K562 (cell line): Measurements from ENCODE around the gene ARPC1A. TPM values are rescaled to one million over a fixed set of nuclear protein-coding genes. Genes with fewer than 3 reads are reported as not detected.

Experiments
- CREB3 ChIP-seq: fragments of 450-650 bp; conservative IDR thresholded peaks from 2 replicates; pipeline ENCODE4 v1.6.1; 2016; ENCODE audit warnings: missing genetic modification characterization, low read depth, mild to moderate bottlenecking, missing compliant biosample characterization, moderate library complexity
- EHMT2 ChIP-seq: fragments of 450-650 bp; IDR thresholded peaks from 2 replicates; pipeline ENCODE4 v1.6.1; 2018; ENCODE audit warnings: antibody characterized with exemption
- FOSL1 ChIP-seq: fragments of 200-800 bp; sonication (Bioruptor generic); conservative IDR thresholded peaks from 2 replicates; pipeline ENCODE4 v1.6.1; 2016; ENCODE audit warnings: missing genetic modification characterization, missing compliant biosample characterization
- FOXP1 ChIP-seq: sonication (generic); formaldehyde crosslinking; IDR thresholded peaks from 2 replicates; pipeline ENCODE4 v1.8.0; 2022; ENCODE audit warnings: mild to moderate bottlenecking, missing genetic modification reagents
- GATA2 ChIP-seq: sonication (generic); formaldehyde crosslinking; IDR thresholded peaks from 2 replicates; pipeline ENCODE4 v1.4.0; 2020; ENCODE audit warnings: mild to moderate bottlenecking, missing genetic modification reagents
- JUND ChIP-seq, 2 experiments: IDR thresholded peaks; 2 replicates in 1 of 2; 3 replicates in 1 of 2; pipeline ENCODE4 v1.6.1; 2011; ENCODE audit warnings: borderline replicate concordance in 2 of 2, low read depth in 2 of 2, low read length in 2 of 2, improper control_type of control experiment in 1 of 2, missing biosample characterization in 1 of 2, missing genetic modification characterization in 1 of 2, missing genetic modification reagents in 1 of 2
- MAFG ChIP-seq: fragments of 450-650 bp; conservative IDR thresholded peaks from 2 replicates; pipeline ENCODE4 v1.6.1; 2016; ENCODE audit warnings: missing genetic modification characterization, missing compliant biosample characterization
- MTA3 ChIP-seq: fragments of 450-650 bp; formaldehyde crosslinking; IDR thresholded peaks from 2 replicates; pipeline ENCODE4 v1.6.1; 2017; ENCODE audit warnings: mild to moderate bottlenecking, borderline replicate concordance
- PBX2 ChIP-seq, 2 experiments: IDR thresholded peaks in 1 of 2; conservative IDR thresholded peaks in 1 of 2; 2 replicates each; pipeline ENCODE4 v1.6.1; 2016; ENCODE audit warnings: low read depth in 2 of 2, mild to moderate bottlenecking in 1 of 2, missing compliant biosample characterization in 1 of 2, missing genetic modification characterization in 1 of 2, moderate library complexity in 1 of 2
- RBM17 ChIP-seq: fragments of 200-400 bp; formaldehyde crosslinking; IDR thresholded peaks from 2 replicates; pipeline ENCODE4 v1.6.1; 2017; ENCODE audit warnings: low read depth, mild to moderate bottlenecking, low read length, borderline replicate concordance
- SMARCA4 ChIP-seq: fragments of 450-650 bp; IDR thresholded peaks from 2 replicates; pipeline ENCODE4 v1.6.1; 2016
- TAL1 ChIP-seq: fragments of 450-650 bp; IDR thresholded peaks from 2 replicates; pipeline ENCODE4 v1.6.1; 2016; ENCODE audit warnings: mild to moderate bottlenecking
- TCF3 ChIP-seq: sonication (generic); formaldehyde crosslinking; IDR thresholded peaks from 2 replicates; pipeline ENCODE4 v1.4.0; 2020; ENCODE audit warnings: mild to moderate bottlenecking, missing genetic modification reagents
- ZFP30 ChIP-seq: fragments of 250-450 bp; sonication (Bioruptor Pico); IDR thresholded peaks from 2 replicates; pipeline ENCODE4 v1.8.0; 2022; ENCODE audit warnings: moderate library complexity, mild to moderate bottlenecking, inconsistent platforms, borderline replicate concordance
- ZNF121 ChIP-seq: sonication (generic); formaldehyde crosslinking; conservative IDR thresholded peaks from 2 replicates; pipeline ENCODE4 v1.8.0; 2022; ENCODE audit warnings: missing genetic modification reagents
- ZNF766 ChIP-seq: fragments of 200-800 bp; sonication (Bioruptor generic); conservative IDR thresholded peaks from 2 replicates; pipeline ENCODE4 v1.6.1; 2016; ENCODE audit warnings: missing genetic modification characterization, missing compliant biosample characterization
- polyA plus RNA-seq, 8 experiments: library from polyadenylated mRNA; depleted of rRNA in 4 of 8; stranded (reverse) in 5 of 8; unstranded in 3 of 8; fragments of >200 nt; fragmentation: Nextera tagmentation in 2 of 8; fragmentation: Illumina TruSeq in 1 of 8; extraction: Ambion mirVana in 2 of 8; extraction: Trizol in 1 of 8; gene quantifications; 2 replicates each; pipeline versions ENCODE4 v1.2.1 to v1.2.3, GENCODE V29; 2011 to 2014; ENCODE audit warnings: inconsistent platforms in 1 of 8, missing spikeins in 1 of 8
- total RNA-seq, 7 experiments: library from RNA; depleted of rRNA in 6 of 7; stranded (reverse); fragments of >200 nt in 6 of 7; fragmentation: Illumina TruSeq in 2 of 7; extraction: Trizol in 2 of 7; gene quantifications; 2 replicates each; pipeline versions ENCODE4 v1.2.1 to v1.2.3, GENCODE V29; 2011 to 2021; ENCODE audit warnings: low replicate concordance in 1 of 7
- TF ChIP-seq, protein P1 (sequence below): fragments of 250-450 bp; sonication (Bioruptor Pico); IDR thresholded peaks from 2 replicates; pipeline ENCODE4 v1.5.0; 2021
- TF ChIP-seq, protein P2 (sequence below): fragments of 250-450 bp; sonication (Bioruptor Pico); IDR thresholded peaks from 2 replicates; pipeline ENCODE4 v1.8.0; 2022; ENCODE audit warnings: inconsistent platforms
- TF ChIP-seq, protein P3 (sequence below): fragments of 250-450 bp; sonication (Bioruptor Pico); IDR thresholded peaks from 2 replicates; pipeline ENCODE4 v1.8.0; 2021; ENCODE audit warnings: mild to moderate bottlenecking, moderate library complexity

ARPC1A gene
- total and polyA plus RNA-seq, 9 of the 15 experiments (the other 6 are each of a cell fraction or from before 2014, with no cell fraction given), result 39.5 to 151 (median 86.1) TPM

DNA sequence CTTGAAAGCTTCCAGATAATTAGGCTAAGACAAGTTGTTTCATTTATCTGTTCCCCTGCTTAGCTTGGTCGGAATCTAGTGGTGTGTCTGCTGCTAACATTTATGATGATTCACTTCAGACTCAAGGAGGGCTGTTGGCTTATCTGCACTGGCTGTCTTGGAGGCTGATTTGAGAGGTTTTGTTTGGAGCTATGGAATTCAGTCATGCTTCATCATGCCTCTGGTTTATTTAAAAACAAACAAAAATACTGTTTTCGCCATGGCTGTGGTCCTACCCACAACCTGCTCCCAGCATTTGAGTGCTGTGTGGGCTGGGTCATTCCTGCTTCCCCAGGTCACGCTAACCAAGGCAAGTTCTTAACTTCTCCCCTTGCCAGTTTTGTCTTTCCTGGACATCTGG is 37.1 kb downstream of the ARPC1A start (continued):
- TF ChIP-seq ZNF121 (CRISPR knock-in tag) (no peak), PBX2 (CRISPR knock-in tag; IDR thresholded peaks at IDR 0.05; ENCODE audit: low read depth) (no peak), PBX2 (tag; conservative IDR thresholded peaks at IDR 0.05; ENCODE audit: low read depth) (peak; percentile 50; the same call in 1 of the 2 replicates), MAFG (tag) (peak; percentile 69), SMARCA4 (peak; percentile 66), GATA2 (CRISPR knock-in tag) (peak; percentile 29; the same call in 1 of the 2 replicates), ZFP30 (no peak), FOXP1 (CRISPR knock-in tag) (no peak), JUND (IDR thresholded peaks at IDR 0.05; ENCODE audit: borderline replicate concordance, low read depth, low read length) (peak; percentile 64; the same call in 1 of the 2 replicates), JUND (tag; IDR thresholded peaks at IDR 0.05; ENCODE audit: borderline replicate concordance, low read depth, low read length) (peak; percentile 77; the same call in 2 of the 3 replicates), FOSL1 (tag) (peak; percentile 80), TCF3 (CRISPR knock-in tag) (peak; percentile 64), MTA3 (no peak), RBM17 (no peak), ZNF766 (peak; percentile 75), EHMT2 (peak; percentile 87), TAL1 (peak; percentile 37; the same call in 1 of the 2 replicates), CREB3 (0 out of 2 replicates have a peak, but pooled peaks have one; percentile 28)
- TF ChIP-seq, protein P1, sequence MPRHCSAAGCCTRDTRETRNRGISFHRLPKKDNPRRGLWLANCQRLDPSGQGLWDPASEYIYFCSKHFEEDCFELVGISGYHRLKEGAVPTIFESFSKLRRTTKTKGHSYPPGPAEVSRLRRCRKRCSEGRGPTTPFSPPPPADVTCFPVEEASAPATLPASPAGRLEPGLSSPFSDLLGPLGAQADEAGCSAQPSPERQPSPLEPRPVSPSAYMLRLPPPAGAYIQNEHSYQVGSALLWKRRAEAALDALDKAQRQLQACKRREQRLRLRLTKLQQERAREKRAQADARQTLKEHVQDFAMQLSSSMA, result no peak
- TF ChIP-seq, protein P2, sequence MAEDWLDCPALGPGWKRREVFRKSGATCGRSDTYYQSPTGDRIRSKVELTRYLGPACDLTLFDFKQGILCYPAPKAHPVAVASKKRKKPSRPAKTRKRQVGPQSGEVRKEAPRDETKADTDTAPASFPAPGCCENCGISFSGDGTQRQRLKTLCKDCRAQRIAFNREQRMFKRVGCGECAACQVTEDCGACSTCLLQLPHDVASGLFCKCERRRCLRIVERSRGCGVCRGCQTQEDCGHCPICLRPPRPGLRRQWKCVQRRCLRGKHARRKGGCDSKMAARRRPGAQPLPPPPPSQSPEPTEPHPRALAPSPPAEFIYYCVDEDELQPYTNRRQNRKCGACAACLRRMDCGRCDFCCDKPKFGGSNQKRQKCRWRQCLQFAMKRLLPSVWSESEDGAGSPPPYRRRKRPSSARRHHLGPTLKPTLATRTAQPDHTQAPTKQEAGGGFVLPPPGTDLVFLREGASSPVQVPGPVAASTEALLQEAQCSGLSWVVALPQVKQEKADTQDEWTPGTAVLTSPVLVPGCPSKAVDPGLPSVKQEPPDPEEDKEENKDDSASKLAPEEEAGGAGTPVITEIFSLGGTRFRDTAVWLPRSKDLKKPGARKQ (CRISPR knock-in tag), result no peak
- TF ChIP-seq, protein P3, sequence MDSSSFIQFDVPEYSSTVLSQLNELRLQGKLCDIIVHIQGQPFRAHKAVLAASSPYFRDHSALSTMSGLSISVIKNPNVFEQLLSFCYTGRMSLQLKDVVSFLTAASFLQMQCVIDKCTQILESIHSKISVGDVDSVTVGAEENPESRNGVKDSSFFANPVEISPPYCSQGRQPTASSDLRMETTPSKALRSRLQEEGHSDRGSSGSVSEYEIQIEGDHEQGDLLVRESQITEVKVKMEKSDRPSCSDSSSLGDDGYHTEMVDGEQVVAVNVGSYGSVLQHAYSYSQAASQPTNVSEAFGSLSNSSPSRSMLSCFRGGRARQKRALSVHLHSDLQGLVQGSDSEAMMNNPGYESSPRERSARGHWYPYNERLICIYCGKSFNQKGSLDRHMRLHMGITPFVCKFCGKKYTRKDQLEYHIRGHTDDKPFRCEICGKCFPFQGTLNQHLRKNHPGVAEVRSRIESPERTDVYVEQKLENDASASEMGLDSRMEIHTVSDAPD (CRISPR knock-in tag), result no peak
